OCI-LY3 (cell line): Measurements from ENCODE around the gene MICU1.

Experiments
- EZH2phosphoT487 ChIP-seq: fragments of 200-600 bp; shearing (Covaris generic); IDR thresholded peaks from 2 replicates; pipeline ENCODE4 v1.6.1; 2018; ENCODE audit warnings: antibody characterized with exemption, mixed run types, low read depth
- TF ChIP-seq, protein P1 (sequence below): fragments of 200-600, 300-600 bp; sonication (generic); IDR thresholded peaks from 2 replicates; pipeline ENCODE4 v1.5.1; 2014; ENCODE audit warnings: antibody characterized with exemption, low read length, low read depth

GRCh38 chr10:72389014-72389413 lies 236.9 kb downstream of the MICU1 start:
- TF ChIP-seq, protein P1, sequence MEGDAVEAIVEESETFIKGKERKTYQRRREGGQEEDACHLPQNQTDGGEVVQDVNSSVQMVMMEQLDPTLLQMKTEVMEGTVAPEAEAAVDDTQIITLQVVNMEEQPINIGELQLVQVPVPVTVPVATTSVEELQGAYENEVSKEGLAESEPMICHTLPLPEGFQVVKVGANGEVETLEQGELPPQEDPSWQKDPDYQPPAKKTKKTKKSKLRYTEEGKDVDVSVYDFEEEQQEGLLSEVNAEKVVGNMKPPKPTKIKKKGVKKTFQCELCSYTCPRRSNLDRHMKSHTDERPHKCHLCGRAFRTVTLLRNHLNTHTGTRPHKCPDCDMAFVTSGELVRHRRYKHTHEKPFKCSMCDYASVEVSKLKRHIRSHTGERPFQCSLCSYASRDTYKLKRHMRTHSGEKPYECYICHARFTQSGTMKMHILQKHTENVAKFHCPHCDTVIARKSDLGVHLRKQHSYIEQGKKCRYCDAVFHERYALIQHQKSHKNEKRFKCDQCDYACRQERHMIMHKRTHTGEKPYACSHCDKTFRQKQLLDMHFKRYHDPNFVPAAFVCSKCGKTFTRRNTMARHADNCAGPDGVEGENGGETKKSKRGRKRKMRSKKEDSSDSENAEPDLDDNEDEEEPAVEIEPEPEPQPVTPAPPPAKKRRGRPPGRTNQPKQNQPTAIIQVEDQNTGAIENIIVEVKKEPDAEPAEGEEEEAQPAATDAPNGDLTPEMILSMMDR, result no peak
- TF ChIP-seq EZH2phosphoT487, result no peak
